IPS-15b (cell line): ENCODE data around the gene EPX.

Experiments
- H3K27me3 ChIP-seq: one replicate; pipeline ENCODE4 v1.6.1; 2013; ENCODE audit warnings: low read length; ENCODE audit not compliant: control insufficient read depth, insufficient read depth
- H3K36me3 ChIP-seq: one replicate; pipeline ENCODE4 v1.6.1; 2013; ENCODE audit warnings: low read length; ENCODE audit not compliant: control insufficient read depth, insufficient read depth
- H3K4me1 ChIP-seq: one replicate; pipeline ENCODE4 v1.6.1; 2013; ENCODE audit warnings: mild to moderate bottlenecking, low read length; ENCODE audit not compliant: control insufficient read depth, insufficient read depth
- H3K4me3 ChIP-seq: one replicate; pipeline ENCODE4 v1.5.1; 2013; ENCODE audit warnings: low read depth, low read length
- H3K9ac ChIP-seq: one replicate; pipeline ENCODE4 v1.6.1; 2013; ENCODE audit warnings: low read depth, mild to moderate bottlenecking, low read length
- H3K9me3 ChIP-seq: one replicate; pipeline ENCODE4 v1.6.1; 2013; ENCODE audit warnings: mild to moderate bottlenecking, low read length; ENCODE audit not compliant: control insufficient read depth, insufficient read depth

Gene EPX

GRCh38 chr17:58231641-58232040 lies 39.1 kb downstream of the EPX start:
- Histone ChIP-seq H3K4me1 (peaks cover 6% of the 10 kb centered on the region), H3K9ac (no peak overlapping the region), H3K9me3 (no peaks in the 10 kb centered on the region), H3K36me3 (no peaks in the 10 kb centered on the region), H3K27me3 (peaks cover 62% of the 10 kb centered on the region), H3K4me3 (no peak overlapping the region)

- no peak overlapping the region for H3K4me3 ChIP-seq
- H3K9me3 ChIP-seq, result no peaks in the 10 kb centered on the region
- H3K9ac ChIP-seq, result no peak overlapping the region
- no peaks in the 10 kb centered on the region for H3K36me3 ChIP-seq
- H3K4me1 ChIP-seq, result peaks cover 6% of the 10 kb centered on the region
- peaks cover 58% of the 10 kb centered on the region for H3K27me3 ChIP-seq
These were observed 40.2 kb downstream of the EPX start for GRCh38 chr17:58232707-58233156.

GRCh38 chr17:58233543-58233942 lies 41.0 kb downstream of the EPX start:
- Histone ChIP-seq H3K36me3 (no peaks in the 10 kb centered on the region), H3K4me3 (no peak overlapping the region), H3K9ac (no peak overlapping the region), H3K4me1 (peaks cover 5% of the 10 kb centered on the region), H3K27me3 (peaks cover 52% of the 10 kb centered on the region), H3K9me3 (no peaks in the 10 kb centered on the region)

- no peak overlapping the region for H3K9ac ChIP-seq
- H3K4me3 ChIP-seq, result no peak overlapping the region
- H3K9me3 ChIP-seq, result no peaks in the 10 kb centered on the region
- H3K27me3 ChIP-seq, result peaks cover 58% of the 10 kb centered on the region
- no peaks in the 10 kb centered on the region for H3K4me1 ChIP-seq
- no peaks in the 10 kb centered on the region for H3K36me3 ChIP-seq
These were observed 42.0 kb downstream of the EPX start for GRCh38 chr17:58234512-58234911.

- H3K27me3 ChIP-seq, result peaks cover 63% of the 10 kb centered on the region
- no peaks in the 10 kb centered on the region for H3K9me3 ChIP-seq
- no peak overlapping the region for H3K9ac ChIP-seq
- no peaks in the 10 kb centered on the region for H3K4me1 ChIP-seq
- H3K4me3 ChIP-seq, result no peak overlapping the region
- H3K36me3 ChIP-seq, result no peaks in the 10 kb centered on the region
These were observed 43.3 kb downstream of the EPX start for GRCh38 chr17:58235821-58236220.

GRCh38 chr17:58236394-58236793 lies 43.9 kb downstream of the EPX start:
- H3K36me3 ChIP-seq, result no peaks in the 10 kb centered on the region
- H3K27me3 ChIP-seq, result peaks cover 57% of the 10 kb centered on the region
- H3K4me3 ChIP-seq, result no peak overlapping the region
- no peak overlapping the region for H3K9ac ChIP-seq
- H3K9me3 ChIP-seq, result no peaks in the 10 kb centered on the region
- no peaks in the 10 kb centered on the region for H3K4me1 ChIP-seq

- H3K9ac ChIP-seq, result no peak within 1 kb of the TSS
- no peak within 1 kb of the TSS for H3K4me3 ChIP-seq
- no peaks in the 10 kb centered on the region for H3K9me3 ChIP-seq
- no peaks in the 10 kb centered on the region for H3K36me3 ChIP-seq
- peaks cover 54% of the 10 kb centered on the region for H3K27me3 ChIP-seq
- no peaks in the 10 kb centered on the region for H3K4me1 ChIP-seq
These were observed 45.7 kb downstream of the EPX start, which contains the start of gene LPO for GRCh38 chr17:58238147-58238634. Gene LPO (plus strand): TSS chr17:58238584. CDS start chr17:58242980, 4,396 bp downstream.

- H3K9ac ChIP-seq, result no peak overlapping the region
These were observed 47.5 kb downstream of the EPX start for GRCh38 chr17:58239987-58240386.

GRCh38 chr17:58242171-58242784 lies 49.8 kb downstream of the EPX start:
- Histone ChIP-seq H3K4me1 (no peaks in the 10 kb centered on the region), H3K27me3 (peaks cover 62% of the 10 kb centered on the region), H3K9ac (peak overlapping the region; percentile 24), H3K9me3 (no peaks in the 10 kb centered on the region), H3K36me3 (no peaks in the 10 kb centered on the region), H3K4me3 (no peak overlapping the region)

More at GRCh38 chr17:58239987-58240386, 47.5 kb downstream of the EPX start:
- H3K27me3 ChIP-seq, result peaks cover 55% of the 10 kb centered on the region
- no peaks in the 10 kb centered on the region for H3K36me3 ChIP-seq
- H3K4me1 ChIP-seq, result no peaks in the 10 kb centered on the region
- H3K9me3 ChIP-seq, result no peaks in the 10 kb centered on the region
- no peak overlapping the region for H3K4me3 ChIP-seq

GRCh38 chr17:58244963-58245362 lies 52.4 kb downstream of the EPX start:
- Histone ChIP-seq H3K4me1 (no peaks in the 10 kb centered on the region), H3K9me3 (peaks cover 2% of the 10 kb centered on the region), H3K9ac (no peak overlapping the region), H3K4me3 (no peak overlapping the region), H3K27me3 (peaks cover 77% of the 10 kb centered on the region), H3K36me3 (no peaks in the 10 kb centered on the region)

- Histone ChIP-seq H3K9ac (no peak overlapping the region), H3K27me3 (peaks cover 78% of the 10 kb centered on the region), H3K36me3 (no peaks in the 10 kb centered on the region)
These were observed 53.0 kb downstream of the EPX start for GRCh38 chr17:58245428-58246103.

More at GRCh38 chr17:58245428-58246103, 53.0 kb downstream of the EPX start:
- H3K4me1 ChIP-seq, result no peaks in the 10 kb centered on the region
- H3K9me3 ChIP-seq, result peaks cover 5% of the 10 kb centered on the region
- H3K4me3 ChIP-seq, result no peak overlapping the region
